Measurements from ENCODE around the gene ZNF445.
"Not testable (repeated sequence)": the region's sequence is repeated elsewhere in the genome, so short reads cannot be mapped to it uniquely, and the experiment has no call there.

The ZNF445 gene

DNA sequence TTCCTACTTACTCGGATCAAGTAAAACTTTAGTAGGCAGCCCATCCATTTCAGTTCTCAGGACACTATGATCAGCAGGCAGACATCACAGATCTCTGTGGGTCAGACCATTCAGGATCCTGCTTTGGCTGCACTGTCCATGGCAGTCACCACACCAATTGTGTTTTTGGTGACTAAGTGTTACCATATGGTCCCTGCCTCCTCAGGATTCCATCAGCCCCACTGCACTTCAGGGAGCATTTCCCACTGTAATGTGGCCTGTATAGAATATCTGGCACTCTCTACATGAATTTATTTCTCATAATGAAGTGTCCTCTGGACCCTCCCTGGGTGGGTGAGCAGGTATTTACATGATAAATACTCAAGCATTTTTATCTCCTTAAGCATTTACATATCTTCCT is 41.3 kb downstream of the ZNF445 start:
- H3K4me3 ChIP-seq (ENCODE audit: low read depth, low read length) = no peak overlapping the region

DNA sequence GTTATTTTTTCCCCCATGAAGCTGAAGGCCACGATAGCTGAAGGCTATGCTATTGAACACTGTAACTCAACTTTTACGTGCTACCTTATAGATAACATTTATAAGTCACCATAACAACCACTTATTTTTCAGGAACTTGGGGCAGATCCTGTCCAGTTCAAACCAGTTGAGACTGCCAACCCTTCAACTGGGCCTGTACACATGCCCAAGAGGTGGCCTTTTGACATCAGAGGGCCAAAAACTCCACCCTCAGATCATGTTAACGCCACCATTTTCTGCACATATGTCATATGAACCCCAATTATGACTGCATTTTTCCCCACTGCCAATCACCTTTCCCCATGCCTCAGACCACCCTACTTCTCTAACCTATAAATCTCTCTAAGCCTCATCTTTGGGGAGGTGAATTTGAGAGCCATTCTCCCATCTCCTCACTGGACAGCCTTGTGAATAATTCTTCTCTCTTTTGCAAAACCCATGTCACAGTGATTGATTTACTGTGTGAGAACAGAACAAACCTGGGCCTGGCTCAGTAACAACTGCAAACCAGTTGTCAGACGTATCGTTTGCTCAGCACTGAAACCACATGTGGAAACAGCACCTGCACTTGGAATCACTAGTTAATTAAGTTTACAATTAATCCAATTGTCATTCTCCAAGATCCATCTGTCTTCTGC is 42.5 kb downstream of the ZNF445 start:
- no peak overlapping the region for H3K4me3 ChIP-seq (ENCODE audit: low read depth, low read length)

DNA sequence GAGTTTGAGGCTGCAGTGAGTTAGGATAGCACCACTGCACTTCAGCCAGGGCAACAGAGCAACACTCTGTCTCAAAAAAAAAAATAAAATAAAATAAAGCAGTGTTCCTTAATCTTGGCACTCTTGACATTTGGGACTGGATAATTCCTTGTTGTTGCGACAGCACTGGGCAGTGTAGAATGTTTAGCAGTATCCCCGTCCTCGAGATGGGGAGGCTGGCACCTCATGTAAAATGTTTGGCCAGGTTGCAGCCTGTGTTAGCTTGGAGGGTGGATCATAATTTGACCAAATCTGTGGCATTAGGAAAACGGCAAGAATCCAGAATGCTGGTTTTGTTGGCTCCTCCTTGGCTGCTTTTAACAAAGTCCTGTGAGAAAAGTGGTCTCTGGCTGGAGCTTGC is 47.0 kb downstream of the ZNF445 start:
- no peak overlapping the region for H3K4me3 ChIP-seq (ENCODE audit: low read depth, low read length)

DNA sequence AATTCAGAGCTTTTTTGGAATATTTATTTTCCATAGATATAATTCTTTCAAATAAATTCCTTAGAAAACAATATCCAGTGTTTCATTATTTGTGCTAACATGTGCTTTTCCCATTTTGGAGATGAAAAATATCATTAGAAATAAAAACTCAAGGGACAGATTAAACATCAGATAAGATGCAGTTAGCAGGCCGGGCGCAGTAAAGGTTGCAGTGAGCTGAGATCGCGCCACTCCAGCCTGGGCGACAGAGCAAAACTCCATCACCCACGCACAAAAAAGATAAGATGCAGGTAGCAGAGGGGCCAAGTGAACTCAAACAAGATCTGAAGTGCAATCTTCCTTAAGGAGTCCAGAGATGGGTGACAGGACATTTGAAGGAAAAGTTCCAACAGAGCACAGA is 48.0 kb downstream of the ZNF445 start:
- no peak overlapping the region for H3K4me3 ChIP-seq (ENCODE audit: low read depth, low read length)

DNA sequence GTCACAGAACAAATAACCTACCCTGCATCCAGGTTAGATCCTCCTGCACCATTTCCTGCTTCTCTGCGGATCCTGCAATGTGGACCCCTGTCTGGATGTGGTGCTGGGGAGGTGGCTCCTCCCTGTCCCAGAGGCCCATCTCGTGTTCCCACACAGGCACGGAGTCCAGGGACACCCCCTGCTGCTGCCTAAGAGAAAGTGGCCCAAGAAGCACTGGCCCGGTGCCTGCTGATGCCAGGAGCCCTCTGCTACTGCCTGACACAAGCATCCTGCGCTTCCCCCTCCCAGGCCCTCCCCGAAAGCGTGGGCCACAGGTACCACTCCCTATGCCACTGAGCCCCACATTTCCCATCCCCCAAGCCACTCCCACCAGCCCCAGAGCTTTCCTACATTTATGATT is 48.6 kb downstream of the ZNF445 start:
- no peak overlapping the region for H3K4me3 ChIP-seq (ENCODE audit: low read depth, low read length)

DNA sequence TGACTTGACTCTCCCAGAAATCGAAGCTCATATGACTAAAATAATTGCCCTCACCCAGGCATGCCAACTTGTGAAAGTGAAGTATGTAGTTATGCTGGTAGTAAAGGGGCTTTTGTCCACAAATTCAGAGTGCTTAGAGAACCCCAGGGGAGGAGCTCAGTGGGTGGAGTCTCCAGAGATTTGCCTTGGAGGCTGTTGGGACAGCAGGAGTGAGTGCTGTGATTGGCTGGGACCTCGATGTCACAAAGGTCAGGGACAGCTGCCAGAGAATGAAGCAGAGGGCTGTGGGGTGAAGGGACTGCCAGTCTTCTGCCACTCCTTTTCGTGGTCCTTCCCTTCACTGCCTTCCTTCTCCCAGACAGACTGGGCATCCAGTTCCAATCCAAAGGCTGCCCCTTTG is 49.8 kb downstream of the ZNF445 start:
- H3K4me3 ChIP-seq (ENCODE audit: low read depth, low read length) = no peak overlapping the region

DNA sequence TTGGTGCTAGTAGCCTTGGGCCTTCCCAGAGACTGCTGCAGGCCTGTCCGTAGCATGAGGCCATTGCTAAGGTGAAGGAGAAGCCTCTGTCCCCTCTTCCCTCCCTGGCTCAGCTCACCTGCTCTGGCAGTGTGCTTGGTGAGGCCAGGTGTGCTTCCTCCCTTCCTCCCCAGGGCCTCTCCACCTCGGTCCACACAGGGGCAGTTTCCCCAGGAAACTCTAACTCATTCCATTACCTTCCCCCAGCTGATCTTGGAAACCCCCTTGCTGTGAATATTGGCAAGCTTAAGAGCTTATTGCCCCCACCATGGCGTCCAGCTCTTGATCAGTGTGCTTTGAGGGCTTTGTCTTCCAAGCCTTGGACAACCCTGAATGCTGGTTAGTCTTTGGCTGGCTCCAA is 52.7 kb downstream of the ZNF445 start:
- H3K4me3 ChIP-seq (ENCODE audit: low read depth, low read length) = no peak overlapping the region

DNA sequence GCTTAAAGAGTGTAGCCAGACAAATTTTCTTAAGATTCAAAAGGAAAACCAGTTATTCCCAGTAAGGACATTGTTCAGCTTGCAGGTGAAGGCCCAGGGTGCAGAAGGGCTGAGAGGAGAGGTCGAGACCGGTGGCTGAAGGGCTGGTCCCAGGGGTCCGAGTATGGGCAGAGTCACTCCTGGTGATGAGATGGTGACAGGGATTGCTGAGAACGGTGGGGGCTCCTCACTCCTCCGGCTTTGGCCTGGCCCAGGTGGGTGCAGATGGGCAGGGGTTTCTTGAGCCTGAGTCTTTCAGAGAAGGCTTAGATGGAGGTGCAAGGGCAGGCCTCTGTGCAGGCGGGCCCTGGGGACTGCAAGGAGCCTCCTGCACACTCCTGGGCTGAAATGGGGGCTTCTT is 56.2 kb downstream of the ZNF445 start:
- H3K4me3 ChIP-seq (ENCODE audit: low read depth, low read length) = no peak overlapping the region

DNA sequence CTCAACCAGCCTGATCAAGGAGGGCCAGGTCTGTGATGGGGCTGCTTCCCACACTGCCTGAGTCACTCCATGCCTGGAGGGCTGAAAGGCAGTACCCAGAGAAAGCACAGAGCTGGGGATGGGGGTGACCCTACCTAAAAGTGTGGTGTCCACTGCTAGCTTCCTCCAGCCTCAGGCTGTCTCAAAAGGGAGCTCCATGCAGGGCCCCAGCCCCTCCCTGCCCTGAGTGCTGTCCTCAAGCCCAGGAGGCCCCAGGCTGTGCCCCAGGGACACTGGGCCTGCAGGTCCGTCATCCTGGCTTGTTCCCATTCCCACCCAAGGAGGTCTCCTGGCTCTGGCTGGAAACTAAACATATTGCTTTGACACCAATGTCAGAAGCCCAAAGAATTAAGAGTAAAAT is 56.8 kb downstream of the ZNF445 start:
- no peak overlapping the region for H3K4me3 ChIP-seq (ENCODE audit: low read depth, low read length)

DNA sequence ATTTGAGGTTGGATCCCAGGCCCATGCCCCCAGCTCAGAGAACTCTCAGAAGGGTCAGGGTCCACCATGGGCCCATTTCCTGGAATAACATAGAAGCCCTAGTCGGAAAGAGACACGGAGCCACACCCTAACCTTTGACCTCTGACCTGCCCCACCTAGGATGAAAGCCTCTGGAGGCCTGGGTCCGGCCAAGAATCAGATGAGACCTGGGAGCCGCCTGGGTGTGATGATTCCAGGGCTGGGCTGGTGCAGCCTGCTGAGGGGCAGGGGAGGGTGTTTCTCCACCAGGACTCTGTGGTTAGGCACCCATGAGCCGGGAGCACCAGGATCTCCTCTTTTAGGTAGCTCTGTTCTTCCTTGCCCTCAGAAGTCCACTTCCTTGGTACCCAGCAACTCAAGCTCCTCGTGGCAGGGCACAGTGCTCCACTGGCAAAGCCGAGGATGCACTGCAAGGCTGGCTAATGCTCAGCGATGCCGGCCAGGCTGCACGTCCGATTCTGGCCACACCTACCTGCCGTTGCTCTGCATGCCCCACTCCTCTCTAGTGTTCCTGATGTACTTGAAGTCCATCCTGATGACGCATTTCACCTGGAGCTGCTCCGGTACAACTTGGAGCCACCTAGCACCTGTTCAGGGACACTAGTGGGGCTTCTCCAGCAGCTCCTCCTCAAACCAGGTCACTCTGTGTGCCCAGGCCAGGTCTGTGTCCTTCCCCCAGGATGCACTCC is 57.4 kb downstream of the ZNF445 start:
- no peak overlapping the region for H3K4me3 ChIP-seq (ENCODE audit: low read depth, low read length)

DNA sequence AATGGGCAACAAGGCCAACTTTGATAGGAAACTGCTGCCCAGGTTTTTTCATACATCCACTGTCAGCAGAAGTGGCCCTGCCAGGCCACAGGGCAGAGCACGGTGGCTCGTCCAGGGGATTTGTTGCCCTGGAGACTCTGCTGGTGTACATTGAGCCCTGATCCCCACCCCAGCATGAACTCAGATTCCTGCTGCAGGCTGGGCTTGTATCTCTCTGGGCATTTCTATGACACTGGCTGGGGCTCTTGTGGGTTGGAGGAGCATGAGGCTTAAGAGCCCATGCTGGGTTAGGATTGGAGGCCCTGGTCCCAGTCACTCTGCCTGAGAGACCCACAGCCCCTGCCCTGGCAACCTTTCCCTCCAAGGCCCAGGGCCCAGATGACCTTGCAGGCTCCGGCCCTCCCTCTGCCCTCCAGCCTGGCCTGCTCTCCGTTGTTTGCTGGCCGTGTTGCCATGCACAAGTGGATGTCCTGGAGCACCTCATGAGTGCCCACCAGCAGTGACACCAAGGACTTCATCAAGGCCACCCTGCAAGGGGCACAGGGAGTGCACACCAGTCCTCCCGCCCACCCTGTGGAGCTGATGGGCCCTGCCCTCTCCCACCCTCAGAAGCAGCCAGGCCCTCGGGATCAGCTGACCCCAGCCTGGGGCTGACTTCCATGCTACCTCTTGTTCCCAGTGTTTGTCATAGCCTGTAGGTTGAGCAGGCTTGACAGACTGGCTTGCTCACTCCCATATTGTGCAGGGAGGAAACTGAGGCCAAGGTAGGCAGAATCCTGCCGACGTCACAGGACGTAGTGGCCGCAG is 58.2 kb downstream of the ZNF445 start:
- no peak overlapping the region for H3K4me3 ChIP-seq (ENCODE audit: low read depth, low read length)

DNA sequence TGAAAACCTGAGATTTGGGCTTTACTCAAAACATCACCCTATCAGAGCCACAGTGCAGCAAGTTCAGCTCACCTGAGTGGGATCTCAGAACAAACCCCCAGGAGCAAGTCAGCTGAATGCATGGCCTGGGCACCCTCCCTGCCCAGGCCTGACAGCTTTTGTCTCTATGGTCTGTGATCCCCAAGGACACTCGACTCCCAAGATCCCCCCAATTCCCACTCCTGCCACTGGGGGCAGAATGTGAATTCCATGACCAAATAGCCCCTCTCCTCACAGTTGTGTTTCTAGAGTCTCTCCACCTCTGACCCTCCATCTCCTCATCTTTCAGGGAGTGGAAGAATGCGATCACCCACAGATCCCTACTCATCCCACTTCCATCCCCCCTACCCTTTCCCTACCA is 58.9 kb downstream of the ZNF445 start:
- no peak overlapping the region for H3K4me3 ChIP-seq (ENCODE audit: low read depth, low read length)

DNA sequence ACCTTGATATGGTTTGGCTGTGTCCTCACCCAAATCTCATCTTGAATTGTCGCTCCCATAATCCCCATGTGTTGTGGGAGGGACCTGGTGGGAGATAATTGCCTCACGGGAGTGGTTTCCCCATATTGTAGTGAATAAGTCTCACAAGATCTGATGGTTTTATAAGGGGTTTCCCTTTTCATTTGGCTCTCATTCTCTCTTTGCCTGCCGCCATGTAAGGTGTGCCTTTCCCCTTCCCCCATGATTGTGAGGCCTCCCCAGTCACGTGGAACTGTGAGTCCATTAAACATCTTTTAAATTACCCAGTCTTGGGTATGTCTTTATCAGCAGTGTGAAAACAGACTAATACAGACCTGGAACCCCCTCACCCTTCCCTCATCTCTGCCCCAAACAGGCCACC is 59.4 kb downstream of the ZNF445 start:
- H3K4me3 ChIP-seq (ENCODE audit: low read depth, low read length) = not testable (repeated sequence)

DNA sequence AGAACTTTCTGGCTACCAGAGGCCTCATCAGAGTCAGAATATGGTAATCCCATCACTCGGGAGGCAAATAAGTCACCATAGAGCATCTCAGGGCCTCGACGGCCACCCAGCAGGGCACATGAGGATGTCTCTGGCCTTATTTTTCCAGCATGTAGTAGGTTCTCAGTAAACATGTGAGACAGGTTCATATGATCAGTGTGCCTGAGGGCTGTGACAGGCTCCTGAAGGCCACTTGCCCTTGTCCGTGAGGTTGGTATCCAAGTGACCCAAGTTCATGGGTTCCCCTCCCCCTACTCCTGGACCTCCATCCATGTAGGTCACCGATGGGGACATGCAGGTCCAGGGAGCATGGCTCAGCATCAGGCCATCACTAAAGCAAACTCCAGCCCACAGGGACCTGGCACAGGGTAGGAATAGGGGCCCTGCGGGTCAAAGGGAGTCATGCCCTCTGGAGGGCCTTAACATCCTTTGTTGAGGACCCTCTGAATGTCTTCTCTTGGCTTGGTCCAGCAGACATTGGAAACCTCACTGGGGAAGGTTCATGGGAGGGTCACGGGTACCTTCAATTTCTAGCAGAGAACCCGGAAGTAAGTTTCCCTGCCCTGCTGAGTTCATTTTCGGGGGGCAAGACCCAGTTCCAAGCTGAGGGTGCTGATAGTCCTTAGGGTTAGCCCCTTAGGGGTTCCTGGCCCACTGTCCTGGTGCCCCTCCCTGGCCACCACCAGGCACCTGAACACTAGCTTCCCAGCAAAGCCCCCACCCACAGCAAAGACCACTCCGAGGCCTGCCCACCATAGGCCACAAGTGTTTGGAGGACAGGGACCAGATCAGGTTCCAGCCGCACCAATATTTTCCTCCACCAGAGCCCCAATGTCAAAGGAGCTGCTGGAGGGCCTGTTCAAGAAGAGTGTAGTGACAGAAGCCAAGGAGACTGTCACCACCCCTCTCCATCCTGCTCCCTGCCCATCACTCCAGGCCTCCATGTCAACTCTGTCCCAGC is 61.1 kb downstream of the ZNF445 start:
- H3K4me3 ChIP-seq (ENCODE audit: low read depth, low read length) = no peak overlapping the region

DNA sequence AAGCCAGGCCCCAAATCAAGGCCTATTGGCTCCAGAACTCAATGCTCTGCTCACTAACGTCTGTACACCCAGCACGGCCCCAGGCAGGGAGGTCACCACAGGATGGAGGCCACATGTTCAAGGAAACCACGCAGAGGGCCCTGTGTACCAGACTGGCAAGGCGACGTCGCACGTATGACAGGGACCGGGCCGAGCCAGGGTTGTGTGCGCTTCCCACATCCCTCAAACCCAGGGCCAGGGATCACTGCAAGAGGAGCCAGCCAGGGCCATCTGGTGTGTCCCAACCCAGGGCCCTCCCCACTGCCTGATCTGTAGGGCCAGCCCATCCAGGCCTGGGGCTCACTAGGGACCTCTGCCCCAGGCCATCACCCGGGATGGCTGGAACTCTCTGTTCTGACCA is 62.0 kb downstream of the ZNF445 start:
- no peak overlapping the region for H3K4me3 ChIP-seq (ENCODE audit: low read depth, low read length)

DNA sequence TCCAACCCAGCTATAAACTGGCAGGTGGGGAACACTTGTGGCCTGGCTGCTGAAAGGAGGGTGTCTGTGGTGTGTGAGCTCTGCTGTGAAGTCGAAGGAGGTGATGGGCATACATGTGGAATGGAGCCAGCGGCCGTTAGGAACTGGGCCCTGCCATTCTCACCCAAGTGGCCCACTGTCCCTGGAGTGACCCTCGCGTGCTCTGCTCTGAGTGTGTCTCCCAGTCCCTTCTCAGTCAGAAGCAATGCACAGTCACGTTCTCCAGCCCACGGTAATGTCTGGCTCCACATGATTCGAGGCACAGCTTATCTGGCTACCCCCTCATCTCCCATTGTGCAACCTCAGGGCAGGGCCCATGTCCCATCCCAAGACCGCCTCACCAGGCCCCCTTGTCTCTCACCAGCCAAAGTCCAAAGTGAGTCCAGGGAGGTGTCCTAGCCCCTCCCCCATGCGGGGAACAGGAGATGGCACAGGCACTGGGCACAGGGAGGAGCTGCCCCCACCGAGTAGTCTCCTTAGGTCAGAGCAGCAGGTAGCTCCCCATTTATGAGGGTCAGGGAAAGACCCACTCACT is 62.9 kb downstream of the ZNF445 start:
- H3K4me3 ChIP-seq (ENCODE audit: low read depth, low read length) = no peak overlapping the region

DNA sequence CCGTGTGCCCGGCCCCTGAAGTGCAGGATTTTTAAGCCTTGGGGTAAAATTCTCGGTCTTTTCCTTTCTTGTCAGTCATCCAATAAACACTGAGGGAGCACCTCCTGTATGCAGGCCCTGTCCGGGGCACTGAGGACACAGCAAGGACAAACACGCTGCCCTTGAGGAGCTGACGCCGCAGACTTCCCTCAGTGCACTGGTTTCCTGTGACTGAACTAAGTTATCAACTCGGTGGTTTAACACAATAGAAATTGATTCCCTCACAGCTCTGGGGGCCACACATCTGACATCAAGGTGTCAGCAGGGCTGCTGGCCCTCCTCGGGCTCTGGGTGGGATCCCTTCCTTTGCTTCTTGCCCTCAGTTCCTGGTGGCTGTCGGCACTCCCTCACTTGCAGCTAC is 65.1 kb downstream of the ZNF445 start:
- H3K4me3 ChIP-seq (ENCODE audit: low read depth, low read length) = no peak overlapping the region

DNA sequence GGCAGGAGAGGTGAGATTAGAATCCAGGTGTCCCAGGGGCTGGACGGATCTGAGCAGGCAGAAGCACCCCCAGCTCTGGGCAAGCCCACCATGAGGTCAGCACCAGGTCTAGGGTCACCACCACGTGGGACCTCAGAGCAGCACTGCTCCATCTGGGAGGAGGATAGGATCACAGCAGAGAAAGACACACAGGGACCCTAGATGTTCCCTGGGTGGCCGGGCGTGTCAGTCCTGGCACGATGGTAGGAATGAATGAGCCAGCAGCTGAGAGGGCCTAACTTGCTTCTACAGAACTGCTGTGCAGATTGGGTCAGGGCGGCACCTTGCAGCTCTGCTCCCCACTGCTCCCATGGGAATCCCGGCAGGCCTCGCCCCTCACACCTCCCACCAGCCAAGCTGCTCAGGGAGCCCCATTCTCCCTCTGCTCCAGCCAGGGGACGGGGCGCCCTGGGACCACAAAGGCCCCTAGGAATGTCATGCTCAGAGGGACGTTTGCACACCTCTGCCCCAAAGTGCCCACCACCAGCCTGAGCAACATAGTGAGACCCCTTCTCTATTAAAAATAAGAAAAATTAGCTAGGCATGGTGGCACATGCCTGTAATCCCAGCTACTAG is 66.3 kb downstream of the ZNF445 start:
- no peak overlapping the region for H3K4me3 ChIP-seq (ENCODE audit: low read depth, low read length)

DNA sequence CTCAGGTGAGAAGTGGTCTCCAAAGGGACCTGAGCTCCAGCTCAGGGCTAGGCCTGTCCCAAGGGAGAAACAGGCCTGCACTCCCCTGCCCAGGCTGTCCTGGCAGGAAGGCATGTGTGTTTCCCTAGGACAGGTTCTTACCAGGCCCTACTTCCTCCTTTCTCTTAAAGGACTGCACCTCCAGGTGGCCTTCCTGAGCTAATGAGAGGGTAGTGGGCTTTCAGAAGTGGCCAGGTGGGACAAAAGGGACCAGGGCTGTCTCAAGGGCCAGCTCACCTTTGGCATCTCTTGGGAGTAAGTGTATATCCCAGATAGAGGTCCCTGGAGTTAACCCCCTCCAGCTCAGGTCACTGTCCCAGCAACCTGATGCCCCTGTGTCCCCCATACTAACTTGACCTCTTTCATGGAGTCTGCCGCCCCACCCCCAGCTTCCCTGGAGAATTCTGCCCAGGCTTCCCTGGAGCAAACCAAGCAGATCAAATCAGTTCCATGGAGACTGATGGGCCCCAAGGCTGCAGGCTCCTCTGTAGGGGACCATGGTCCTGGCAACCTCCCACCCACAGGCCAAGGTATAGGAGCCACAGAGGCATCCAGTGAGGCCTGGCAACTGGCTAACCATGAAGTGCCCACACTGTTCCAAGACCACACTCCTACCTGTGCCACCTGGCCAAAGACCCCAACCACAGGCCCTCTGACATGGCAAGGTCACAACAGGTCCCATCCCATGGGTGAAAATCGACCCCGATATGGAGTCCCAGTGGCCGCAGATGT is 67.6 kb downstream of the ZNF445 start:
- H3K4me3 ChIP-seq (ENCODE audit: low read depth, low read length) = no peak overlapping the region

Measured in iPS-11a (cell line).